ENCODE data around the gene BTBD2. TPM values are rescaled to one million over a fixed set of nuclear protein-coding genes. Genes with fewer than 3 reads are reported as not detected.

Gene BTBD2
- polyA plus RNA-seq, 1 experiment: 25.5 TPM

- Histone ChIP-seq H3K27ac (ENCODE audit: low read depth, low read length) (no peak overlapping the region), H3K4me3 (ENCODE audit: low read depth, low read length) (no peak overlapping the region), H3K9me3 (ENCODE audit: control insufficient read depth, insufficient read depth, low read length) (peaks cover 11% of the 10 kb centered on the region; the same call in 1 of the 2 replicates), H3K27me3 (ENCODE audit: control insufficient read depth, insufficient read depth, low read length) (no peaks in the 10 kb centered on the region)
- CTCF ChIA-PET: no interaction called here
- TF ChIP-seq CTCF (IDR thresholded peaks at IDR 0.05; ENCODE audit: low read depth, low read length): no peak
- POLR2A ChIA-PET: no interaction called here
- DNase-seq (ENCODE audit: low read depth, low spot score): no peak
These were observed 28.0 kb downstream of the BTBD2 start for GRCh38 chr19:1987197-1988187.

DNA sequence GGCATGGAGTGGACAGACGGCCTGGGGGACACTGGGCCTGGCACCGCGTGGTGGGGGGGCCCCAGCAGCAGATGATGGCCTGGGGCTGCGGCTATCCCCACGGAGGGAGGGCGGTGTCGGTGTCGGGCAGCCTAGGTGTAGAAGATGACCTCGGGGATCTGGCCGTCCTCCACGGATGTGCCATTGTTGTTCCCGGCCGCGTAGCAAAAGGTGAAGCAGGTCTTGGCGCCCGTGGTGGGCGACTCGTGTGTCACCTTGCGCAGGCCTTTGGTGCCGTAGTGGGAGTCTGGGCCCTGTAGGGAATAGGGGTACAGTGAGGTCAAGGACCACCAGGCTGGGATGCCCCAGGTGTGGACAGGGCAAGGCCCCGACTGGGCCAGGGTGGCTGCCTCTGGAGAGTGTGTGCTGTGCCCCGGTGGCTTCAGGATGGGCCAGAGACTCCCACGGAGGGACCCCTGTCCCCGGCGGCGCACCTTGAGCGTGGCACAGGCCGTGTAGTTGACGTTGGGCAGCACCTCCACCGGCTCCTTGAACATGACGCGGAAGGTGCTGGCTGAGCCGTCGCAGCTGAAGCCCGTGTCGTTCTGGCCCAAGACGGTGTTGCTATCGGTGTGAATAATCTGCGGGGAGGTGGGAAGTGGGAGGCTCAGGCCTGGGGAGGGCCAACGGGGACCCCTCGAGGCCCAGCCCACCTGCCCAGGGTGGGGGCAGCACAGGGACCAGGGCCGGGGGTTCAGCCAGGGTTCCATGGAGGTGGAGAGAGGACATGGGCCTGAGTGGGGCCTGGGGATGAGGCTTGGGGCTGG lies 29.0 kb downstream of the BTBD2 start:
- CTCF ChIA-PET: no interaction called here
- no peak for DNase-seq (ENCODE audit: low read depth, low spot score)
- no peak overlapping the region for H3K27ac ChIP-seq (ENCODE audit: low read depth, low read length)
- H3K4me3 ChIP-seq (ENCODE audit: low read depth, low read length): no peak overlapping the region
- POLR2A ChIA-PET: no interaction called here
- H3K27me3 ChIP-seq (ENCODE audit: control insufficient read depth, insufficient read depth, low read length): no peaks in the 10 kb centered on the region
- peaks cover 11% of the 10 kb centered on the region; the same call in 1 of the 2 replicates for H3K9me3 ChIP-seq (ENCODE audit: control insufficient read depth, insufficient read depth, low read length)
- no peak for TF ChIP-seq CTCF (IDR thresholded peaks at IDR 0.05; ENCODE audit: low read depth, low read length)

GRCh38 chr19:1985588-1986356 lies 29.7 kb downstream of the BTBD2 start:
- H3K27ac ChIP-seq (ENCODE audit: low read depth, low read length): no peak overlapping the region
- CTCF ChIA-PET: no interaction called here
- DNase-seq (ENCODE audit: low read depth, low spot score): no peak

DNA sequence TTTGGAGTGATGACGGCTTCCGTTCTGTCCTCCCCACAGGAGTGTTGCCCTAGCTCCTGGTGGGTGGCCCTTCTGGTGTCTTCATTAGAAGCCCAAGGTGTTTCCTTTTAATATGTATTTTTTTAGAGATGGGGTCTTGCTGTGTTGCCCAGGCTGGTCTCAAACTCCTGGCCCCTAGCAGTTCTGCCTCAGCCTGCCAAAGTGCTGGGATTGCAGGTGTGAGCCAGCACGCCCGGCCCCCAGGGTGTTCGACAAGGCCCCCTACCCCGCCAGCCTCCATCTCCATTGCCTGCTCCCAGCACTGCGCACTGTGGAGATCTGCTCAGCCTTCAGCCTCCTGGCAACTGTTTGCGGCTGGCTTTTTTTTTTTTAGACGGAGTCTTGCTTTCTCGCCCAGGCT lies 31.2 kb downstream of the BTBD2 start:
- no peak overlapping the region for H3K4me3 ChIP-seq (ENCODE audit: low read depth, low read length)
- H3K9me3 ChIP-seq (ENCODE audit: control insufficient read depth, insufficient read depth, low read length): no peaks in the 10 kb centered on the region; the same call in 1 of the 2 replicates
- no peak overlapping the region for H3K27ac ChIP-seq (ENCODE audit: low read depth, low read length)
- no peak for TF ChIP-seq CTCF (IDR thresholded peaks at IDR 0.05; ENCODE audit: low read depth, low read length)
- DNase-seq (ENCODE audit: low read depth, low spot score): no peak
- H3K27me3 ChIP-seq (ENCODE audit: control insufficient read depth, insufficient read depth, low read length): no peaks in the 10 kb centered on the region
- POLR2A ChIA-PET: interaction anchor here (0.6 to 0.7 kb wide), 2 partner anchors 9 to 70 kb away, joined by 3 read pairs; no protein-coding TSS in a partner anchor
- CTCF ChIA-PET: no interaction called here

More at GRCh38 chr19:1985588-1986356, 29.7 kb downstream of the BTBD2 start:
- no peak for TF ChIP-seq CTCF (IDR thresholded peaks at IDR 0.05; ENCODE audit: low read depth, low read length)
- Histone ChIP-seq H3K27me3 (ENCODE audit: control insufficient read depth, insufficient read depth, low read length) (no peaks in the 10 kb centered on the region), H3K9me3 (ENCODE audit: control insufficient read depth, insufficient read depth, low read length) (peaks cover 6% of the 10 kb centered on the region; the same call in 1 of the 2 replicates), H3K4me3 (ENCODE audit: low read depth, low read length) (no peak overlapping the region)
- POLR2A ChIA-PET: no interaction called here
